GM08714 (cell line): ENCODE results near the gene MBNL2.

ENCODE experiments used
- H3K4me3 ChIP-seq: fragments of 200-500 bp; sonication (Bioruptor generic); 2 replicates; pipeline ENCODE4 v1.5.1; 2014; ENCODE audit warnings: mild to moderate bottlenecking, low read length, inconsistent platforms
- ZNF274 ChIP-seq: IDR thresholded peaks from 2 replicates; pipeline ENCODE4 v1.6.1; 2012; ENCODE audit warnings: mild to moderate bottlenecking, low read depth, low read length

MBNL2 gene

DNA sequence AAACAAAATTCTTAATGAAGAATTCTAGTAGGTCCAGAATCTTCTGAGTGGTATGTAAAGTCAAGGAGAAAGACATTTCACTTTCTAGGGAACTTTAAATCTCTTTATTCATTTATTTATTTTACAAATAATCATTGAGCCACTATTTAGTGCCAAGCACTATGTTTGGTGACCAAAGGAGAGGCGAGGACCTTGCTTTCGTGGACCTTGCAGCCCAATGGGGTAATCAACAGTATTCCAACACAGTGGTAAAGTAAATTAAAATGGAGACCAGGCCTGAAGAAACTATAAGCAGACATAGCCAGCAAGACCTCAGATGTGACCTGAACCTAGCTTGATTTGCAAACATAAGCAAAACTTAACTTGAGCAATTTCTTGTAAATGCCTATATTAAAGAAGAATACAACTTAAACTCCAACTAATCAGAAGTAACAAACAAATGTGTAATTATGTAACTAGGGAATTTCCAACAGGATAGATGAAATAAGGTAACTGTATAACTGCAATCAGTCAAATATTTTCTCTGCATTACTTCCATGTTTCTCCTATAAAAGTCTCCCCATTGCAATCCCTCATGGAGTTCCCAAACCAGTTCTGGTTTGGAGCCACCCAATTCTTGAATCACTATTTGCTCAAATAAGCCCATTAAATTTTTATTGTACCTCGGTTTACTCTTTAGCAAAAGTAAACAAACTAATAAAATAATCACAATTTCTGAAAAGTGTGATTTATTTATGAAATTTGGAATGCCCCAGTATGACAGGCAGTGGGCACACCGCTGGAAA is 67.6 kb downstream of the MBNL2 start:
- no peak for TF ChIP-seq ZNF274
- H3K4me3 ChIP-seq = no peak overlapping the region

DNA sequence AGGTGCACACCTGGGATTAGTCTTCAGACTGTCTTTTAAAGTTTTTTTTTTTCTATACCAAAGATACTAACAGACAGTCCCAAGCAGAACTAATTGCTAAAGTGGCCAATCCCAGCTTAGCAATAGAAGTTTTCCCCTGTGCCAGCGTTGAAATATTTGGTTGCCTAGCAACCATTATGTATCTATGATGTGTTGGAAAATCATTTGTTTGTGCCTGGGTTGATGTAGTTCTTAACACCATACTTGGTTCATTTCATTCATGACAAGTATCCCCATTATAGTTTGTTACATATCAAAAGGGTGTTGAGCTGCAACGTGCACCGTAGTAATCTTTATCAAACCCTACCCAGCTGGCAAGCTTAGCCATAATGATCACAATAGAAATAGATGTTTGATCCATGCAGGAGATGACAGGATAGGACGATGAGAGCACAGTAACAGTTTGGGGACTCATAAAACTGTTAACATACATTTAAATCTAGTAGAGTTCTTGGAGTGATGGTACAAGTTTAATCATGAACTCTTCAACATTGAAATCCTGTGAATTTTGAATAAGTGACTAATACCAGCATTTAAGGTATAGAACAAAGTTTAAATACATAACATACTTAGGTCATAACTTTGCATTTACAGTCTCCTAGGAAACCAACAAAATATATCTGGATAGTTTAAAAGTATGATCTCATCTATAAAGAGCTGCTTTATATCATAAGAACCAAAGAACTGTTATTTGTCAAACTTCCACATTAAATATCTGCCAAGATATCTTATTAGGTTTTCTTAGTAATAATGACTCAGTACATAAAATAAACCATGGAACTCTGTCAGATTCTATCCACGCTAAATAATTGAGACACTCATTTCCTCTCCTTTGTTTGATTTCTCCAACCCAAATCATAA is 73.4 kb downstream of the MBNL2 start:
- TF ChIP-seq ZNF274 = no peak
- H3K4me3 ChIP-seq = no peak overlapping the region

DNA sequence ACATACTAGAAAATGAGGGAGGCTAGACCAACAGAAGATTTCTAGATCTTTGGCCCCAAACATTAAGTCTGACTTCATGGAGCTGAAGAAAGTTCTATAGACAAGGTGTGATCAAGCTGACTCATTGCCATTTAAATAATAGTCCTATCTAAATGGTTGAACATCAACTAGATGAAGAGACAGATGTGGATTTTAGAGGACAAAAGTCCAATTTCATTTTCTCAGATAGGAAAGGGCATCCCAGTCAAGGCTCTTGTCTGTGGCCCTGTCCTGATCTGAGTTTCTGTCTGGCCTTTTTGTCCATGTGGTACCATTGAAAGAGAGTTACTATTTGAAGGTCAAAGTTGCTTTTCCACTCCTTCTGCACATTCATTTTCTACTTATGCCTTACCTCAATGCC is 74.6 kb downstream of the MBNL2 start:
- no peak overlapping the region for H3K4me3 ChIP-seq
- no peak for TF ChIP-seq ZNF274

DNA sequence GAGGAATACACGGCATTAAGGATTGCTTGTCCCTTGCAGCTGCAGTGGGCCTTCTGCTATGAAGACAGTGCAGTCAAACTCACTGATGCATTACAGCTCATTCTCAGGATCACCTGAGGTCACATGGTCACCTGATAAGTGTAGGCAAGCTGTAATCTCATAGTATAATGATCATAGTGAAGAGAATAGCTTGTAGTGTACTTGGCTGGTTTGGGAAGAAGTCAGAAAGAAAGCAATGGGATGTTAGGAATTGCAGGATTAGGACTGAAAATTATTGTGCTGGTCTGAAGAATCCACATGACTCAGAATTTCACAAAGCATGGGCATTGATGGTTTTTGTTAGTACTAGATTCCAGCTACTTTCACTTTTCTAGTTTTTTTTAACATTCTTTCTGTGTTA is 76.7 kb downstream of the MBNL2 start:
- no peak overlapping the region for H3K4me3 ChIP-seq
- no peak for TF ChIP-seq ZNF274

DNA sequence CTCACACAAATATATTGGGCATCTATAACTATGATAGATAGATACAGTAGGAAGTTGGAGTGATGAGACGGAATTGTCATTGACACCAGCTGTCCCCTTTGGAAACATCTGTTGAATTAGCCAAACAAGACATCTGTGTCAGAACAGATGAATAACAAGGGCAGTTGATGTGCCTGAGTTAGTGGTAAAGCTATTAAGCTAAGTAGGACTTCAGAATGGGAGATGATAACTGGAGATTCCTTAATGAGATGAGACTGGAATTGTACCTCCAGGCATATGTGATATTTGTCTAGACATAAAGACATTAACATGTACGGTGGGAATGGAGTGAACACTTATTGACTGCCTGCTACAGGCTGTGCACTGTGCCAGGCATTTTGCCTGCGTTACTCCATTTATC is 78.7 kb downstream of the MBNL2 start:
- no peak overlapping the region for H3K4me3 ChIP-seq
- no peak for TF ChIP-seq ZNF274

DNA sequence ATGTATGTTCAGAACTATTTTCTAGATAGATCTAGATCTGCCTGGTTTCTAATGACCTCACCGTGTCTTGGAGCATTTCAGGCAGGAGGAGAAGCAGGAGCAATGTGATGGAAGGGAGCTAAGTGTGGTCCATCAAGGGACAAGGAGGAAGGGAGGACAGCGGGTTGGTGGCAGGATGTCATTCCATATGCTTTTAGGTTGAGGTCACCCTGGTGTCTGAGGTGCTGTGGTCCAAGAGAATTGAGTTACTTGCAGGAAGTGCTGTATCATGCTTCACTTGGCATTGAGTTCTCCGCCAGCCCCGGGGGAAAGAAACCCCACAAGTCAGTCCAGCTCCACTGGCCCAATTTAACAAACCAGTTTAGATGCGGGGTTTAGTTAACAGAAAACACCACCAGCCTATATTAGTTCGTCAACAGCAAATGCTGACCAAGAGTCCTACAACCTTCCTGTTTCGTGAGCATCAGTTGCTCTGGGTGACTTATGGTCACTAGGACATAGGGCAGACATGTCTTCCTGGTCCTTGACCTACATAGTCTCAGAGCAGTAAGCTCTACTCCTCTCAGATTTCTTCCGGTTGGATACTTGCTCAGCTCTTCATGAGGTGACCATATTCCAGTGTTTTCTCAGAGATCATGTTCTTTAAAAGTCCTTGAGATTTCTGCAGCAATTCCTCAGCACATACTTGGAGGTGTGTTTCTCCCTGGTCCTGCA is 79.4 kb downstream of the MBNL2 start:
- no peak overlapping the region for H3K4me3 ChIP-seq

DNA sequence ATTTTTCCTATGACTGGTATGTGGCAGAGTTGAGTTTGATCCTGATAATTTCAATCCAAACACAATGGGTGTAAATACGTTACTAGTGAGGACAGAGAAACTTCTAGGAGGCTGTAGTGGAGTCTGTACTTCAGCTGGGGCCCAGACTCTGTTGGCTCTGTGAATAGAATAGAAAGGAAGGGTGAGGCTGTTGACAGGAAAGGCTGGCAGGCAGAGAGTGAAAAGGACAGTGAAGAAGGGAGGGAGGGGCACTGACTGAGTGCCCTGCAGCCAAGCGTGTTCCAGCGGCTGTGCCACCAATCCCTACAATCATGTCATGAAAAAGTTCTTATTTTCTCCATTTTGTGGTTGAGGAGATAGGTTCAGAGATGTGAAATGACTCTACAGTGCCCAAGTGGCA is 80.5 kb downstream of the MBNL2 start:
- TF ChIP-seq ZNF274 = no peak
- H3K4me3 ChIP-seq = no peak overlapping the region

More for the DNA sequence above, 79.4 kb downstream of the MBNL2 start:
- TF ChIP-seq ZNF274 = no peak

DNA sequence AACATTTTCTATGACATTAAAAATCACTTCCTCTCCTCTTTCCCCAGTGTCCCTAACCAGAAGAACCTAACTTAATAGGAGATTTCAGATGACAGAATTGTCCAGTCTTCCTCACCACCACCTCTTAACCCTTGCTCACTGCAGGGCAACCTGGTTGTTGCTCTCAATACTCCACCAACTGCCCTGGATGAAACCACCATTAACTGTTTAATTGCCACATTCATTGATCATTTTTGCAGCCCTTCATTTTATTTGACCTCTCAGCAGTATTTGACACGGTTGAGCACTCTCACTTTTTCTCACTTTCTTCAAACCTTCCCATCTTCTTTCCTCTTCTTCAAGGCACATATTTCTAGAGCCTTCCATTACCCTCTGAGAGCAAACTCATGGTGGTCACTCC is 84.0 kb downstream of the MBNL2 start:
- no peak overlapping the region for H3K4me3 ChIP-seq
- no peak for TF ChIP-seq ZNF274

DNA sequence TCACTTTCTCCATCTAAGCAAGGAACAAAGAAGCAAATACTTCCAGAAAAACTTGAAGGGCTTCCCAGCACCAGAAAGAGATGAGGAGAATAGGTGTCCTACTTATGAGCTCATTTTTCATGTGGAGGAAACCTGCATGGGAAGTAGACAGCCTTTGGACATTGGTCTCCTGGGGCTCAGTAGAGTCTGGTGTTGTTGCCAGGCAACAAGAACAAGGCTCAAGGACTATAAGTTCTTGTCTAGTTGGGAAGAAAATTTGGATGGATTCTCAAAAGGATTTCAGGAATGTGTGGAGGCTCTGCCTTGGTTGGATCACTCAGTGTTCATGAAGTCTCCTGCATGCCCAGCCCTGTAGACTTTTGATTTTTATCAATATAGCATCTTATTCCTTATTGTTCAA is 84.5 kb downstream of the MBNL2 start:
- H3K4me3 ChIP-seq = no peak overlapping the region
- no peak for TF ChIP-seq ZNF274

DNA sequence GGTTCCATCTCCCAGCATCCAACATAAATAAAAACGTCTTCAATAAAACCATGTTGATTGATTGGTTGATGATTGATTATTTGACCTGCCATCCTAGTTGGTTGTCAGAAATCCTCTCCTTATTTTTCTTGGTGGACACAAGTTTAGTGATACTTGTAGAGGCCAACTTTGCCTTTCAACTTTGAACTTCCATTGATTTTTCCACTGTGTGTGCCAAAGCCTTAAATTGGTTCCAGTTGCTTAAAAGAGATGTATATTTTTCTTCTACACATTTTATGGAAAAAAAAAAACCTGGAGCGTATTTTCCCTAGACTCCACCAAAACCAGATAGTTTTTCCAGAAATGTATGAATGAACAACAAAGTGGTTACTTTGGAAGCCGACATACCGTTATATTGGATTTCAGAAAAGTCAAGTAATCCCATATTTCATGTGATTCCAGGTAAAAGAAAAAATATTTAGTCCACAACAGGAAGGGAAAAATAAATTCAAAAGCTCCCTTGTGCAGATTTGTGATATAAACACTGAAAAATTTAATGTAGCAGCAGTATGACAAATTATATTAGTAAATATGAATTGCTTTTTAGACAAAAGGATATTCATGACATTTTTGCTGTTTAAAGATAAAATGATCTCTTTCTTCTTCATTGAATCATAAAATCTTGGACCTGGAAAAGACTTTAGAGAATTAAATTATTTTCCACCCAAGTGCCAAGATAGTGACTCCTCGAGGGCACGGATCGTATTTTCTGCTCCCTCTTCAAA is 85.2 kb downstream of the MBNL2 start:
- H3K4me3 ChIP-seq = no peak overlapping the region
- no peak for TF ChIP-seq ZNF274

DNA sequence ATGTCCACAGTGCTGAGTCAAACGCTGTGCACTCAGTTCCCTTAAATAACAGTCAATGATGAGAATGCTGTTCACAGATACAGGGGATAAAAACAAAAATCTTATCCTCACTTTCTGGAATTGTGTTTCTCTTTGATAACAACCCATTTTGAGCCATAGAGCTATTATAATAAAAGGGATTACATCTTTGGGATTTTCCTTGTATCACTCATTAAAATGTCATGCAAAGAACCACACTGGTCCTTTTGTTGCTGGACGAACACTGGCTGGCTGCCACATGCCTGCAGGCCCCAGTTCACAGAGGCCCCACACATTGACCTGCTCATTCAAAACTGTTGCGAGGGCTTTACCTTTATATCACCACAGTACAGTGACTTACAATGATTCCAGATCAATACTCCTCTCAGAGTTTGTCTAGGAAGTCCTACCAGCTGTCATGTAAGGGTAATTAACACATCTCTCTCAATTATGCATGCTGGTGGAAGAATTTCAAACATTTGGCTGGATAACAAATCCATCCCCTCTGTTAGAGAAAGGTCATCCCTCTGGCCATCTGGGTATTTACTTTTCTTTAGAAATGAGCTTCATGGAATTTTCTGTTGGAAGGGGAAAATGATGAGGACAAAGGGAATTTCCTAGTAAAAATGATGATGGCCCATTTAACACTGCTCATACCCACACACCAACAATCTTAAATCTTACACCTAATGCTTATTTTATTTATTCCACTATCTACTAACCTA is 85.9 kb downstream of the MBNL2 start:
- H3K4me3 ChIP-seq = no peak overlapping the region
- TF ChIP-seq ZNF274 = no peak

DNA sequence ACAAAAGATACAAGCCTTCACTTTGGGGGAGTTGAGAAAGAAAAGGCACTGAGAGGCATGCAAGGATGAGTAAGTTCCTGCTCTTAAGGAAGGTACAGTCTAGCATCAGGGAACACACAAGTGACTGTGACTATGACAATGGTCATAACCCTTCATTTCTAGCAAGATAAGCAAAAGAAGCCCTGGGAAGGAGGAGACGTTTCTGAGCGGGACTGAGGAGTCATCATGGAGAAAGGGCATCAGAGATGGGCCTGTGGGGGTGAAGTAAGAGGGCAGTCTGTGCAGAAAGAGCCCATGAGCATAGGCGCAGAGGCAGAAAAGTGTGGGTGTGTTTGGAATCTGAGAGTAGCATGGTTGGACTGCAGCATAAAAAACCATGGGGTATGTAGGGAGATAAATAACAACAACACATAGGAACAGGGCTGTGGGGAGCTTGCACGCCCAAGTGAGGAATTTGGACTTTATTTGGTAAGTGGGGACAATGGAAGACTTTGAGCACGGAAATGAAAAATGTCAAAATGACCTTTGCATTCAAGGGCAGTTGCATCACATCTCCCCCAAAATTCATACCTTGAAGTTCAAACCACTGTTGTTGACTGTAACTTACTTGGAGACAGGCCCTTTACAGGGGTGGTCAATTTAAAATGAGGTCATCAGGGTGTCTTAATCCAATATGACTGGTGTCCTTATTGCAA is 86.7 kb downstream of the MBNL2 start:
- H3K4me3 ChIP-seq = no peak overlapping the region
- no peak for TF ChIP-seq ZNF274
